K562 (cell line): ENCODE results near the gene SIRT5. TPM values are rescaled to one million over a fixed set of nuclear protein-coding genes. Genes with fewer than 3 reads are reported as not detected.
A peak's percentile ranks its signal among the peaks of the same experiment; 100 is the strongest.

Source experiments
- BRD4 ChIP-seq: fragments of 200-600 bp; sonication (generic); IDR thresholded peaks from 2 replicates; pipeline ENCODE4 v1.6.1; 2017; ENCODE audit warnings: inconsistent platforms
- CAMTA2 ChIP-seq: fragments of 250-450 bp; sonication (Bioruptor Pico); conservative IDR thresholded peaks from 2 replicates; pipeline ENCODE4 v1.5.1; 2022
- JUN ChIP-seq, 2 experiments: sonication (generic) in 1 of 2; formaldehyde crosslinking in 1 of 2; IDR thresholded peaks; 2 replicates each; pipeline versions ENCODE4 v1.6.1 to v1.8.0; 2012 to 2022; ENCODE audit warnings: borderline replicate concordance in 2 of 2, mild to moderate bottlenecking in 2 of 2, improper control_type of control experiment in 1 of 2, low read depth in 1 of 2, low read length in 1 of 2, missing genetic modification reagents in 1 of 2
- STAT5A ChIP-seq: IDR thresholded peaks from 2 replicates; pipeline ENCODE4 v1.6.1; 2012; ENCODE audit warnings: low read length, inconsistent platforms, borderline replicate concordance
- USF2 ChIP-seq: sonication (generic); formaldehyde crosslinking; IDR thresholded peaks from 2 replicates; pipeline ENCODE4 v1.5.0; 2020; ENCODE audit warnings: missing genetic modification reagents
- ZBTB11 ChIP-seq, 3 experiments: fragments of 200-800 bp in 1 of 3; fragments of 250-450 bp in 1 of 3; fragments of 450-650 bp in 1 of 3; sonication (Bioruptor Pico) in 1 of 3; sonication (Bioruptor generic) in 1 of 3; formaldehyde crosslinking in 1 of 3; IDR thresholded peaks; 2 replicates each; pipeline versions ENCODE4 v1.6.1 to v1.8.0; 2016 to 2022; ENCODE audit warnings: mild to moderate bottlenecking in 2 of 3, missing genetic modification characterization in 2 of 3, missing compliant biosample characterization in 1 of 3, moderate library complexity in 1 of 3
- ZBTB40 ChIP-seq, 2 experiments: fragments of 450-650 bp in 1 of 2; sonication (generic) in 1 of 2; formaldehyde crosslinking in 1 of 2; IDR thresholded peaks; 2 replicates each; pipeline versions ENCODE4 v1.7.1 to v1.9.0; 2016 to 2022; ENCODE audit warnings: inconsistent platforms in 1 of 2, mild to moderate bottlenecking in 1 of 2, missing genetic modification reagents in 1 of 2
- ZNF197 ChIP-seq: fragments of 200-800 bp; sonication (Bioruptor generic); IDR thresholded peaks from 2 replicates; pipeline ENCODE4 v1.6.1; 2016; ENCODE audit warnings: low read depth, missing genetic modification characterization, missing compliant biosample characterization
- polyA plus RNA-seq, 8 experiments: library from polyadenylated mRNA; depleted of rRNA in 4 of 8; stranded (reverse) in 5 of 8; unstranded in 3 of 8; fragments of >200 nt; fragmentation: Nextera tagmentation in 2 of 8; fragmentation: Illumina TruSeq in 1 of 8; extraction: Ambion mirVana in 2 of 8; extraction: Trizol in 1 of 8; gene quantifications; 2 replicates each; pipeline versions ENCODE4 v1.2.1 to v1.2.3, GENCODE V29; 2011 to 2014; ENCODE audit warnings: inconsistent platforms in 1 of 8, missing spikeins in 1 of 8
- total RNA-seq, 7 experiments: library from RNA; depleted of rRNA in 6 of 7; stranded (reverse); fragments of >200 nt in 6 of 7; fragmentation: Illumina TruSeq in 2 of 7; extraction: Trizol in 2 of 7; gene quantifications; 2 replicates each; pipeline versions ENCODE4 v1.2.1 to v1.2.3, GENCODE V29; 2011 to 2021; ENCODE audit warnings: low replicate concordance in 1 of 7

Gene SIRT5
- total and polyA plus RNA-seq, 9 of the 15 experiments (the other 6 are each of a cell fraction or from before 2014, with no cell fraction given): 2.1 to 15.7 (median 11.4) TPM

GRCh38 chr6:13614926-13615791 lies 40.8 kb downstream of the SIRT5 start, which contains the start of gene NOL7 (continued):
- TF ChIP-seq STAT5A (peak; percentile 39; the same call in 1 of the 2 replicates), BRD4 (peak; percentile 76; the same call in 1 of the 2 replicates), ZNF197 (CRISPR knock-in tag) (no peak), ZBTB11 (CRISPR knock-in tag; IDR thresholded peaks at IDR 0.05) (peak in 2 of 3 experiments; percentile 16 to 86; a peak in 2 of 6 replicates), ZBTB40 (IDR thresholded peaks at IDR 0.05) (peak; percentile 97), ZBTB40 (CRISPR knock-in tag; IDR thresholded peaks at IDR 0.05) (no peak), CAMTA2 (CRISPR knock-in tag) (peak; percentile 74; the same call in 1 of the 2 replicates), USF2 (CRISPR knock-in tag) (peak; percentile 65; the same call in 1 of the 2 replicates), JUN (IDR thresholded peaks at IDR 0.05; ENCODE audit: borderline replicate concordance, low read depth, low read length) (peak; percentile 82; the same call in 1 of the 2 replicates), JUN (CRISPR knock-in tag; IDR thresholded peaks at IDR 0.05; ENCODE audit: borderline replicate concordance) (no peak; the same call in none of the 2 replicates)
